GM12872 (cell line): Measurements from ENCODE around the gene SPRED3.

Experiments
- TF ChIP-seq, protein P1 (sequence below): IDR thresholded peaks from 3 replicates; pipeline ENCODE4 v1.5.1; 2011; ENCODE audit warnings: low read depth, mild to moderate bottlenecking, low read length, moderate library complexity; ENCODE audit not compliant: insufficient read depth

The SPRED3 gene, protein sequence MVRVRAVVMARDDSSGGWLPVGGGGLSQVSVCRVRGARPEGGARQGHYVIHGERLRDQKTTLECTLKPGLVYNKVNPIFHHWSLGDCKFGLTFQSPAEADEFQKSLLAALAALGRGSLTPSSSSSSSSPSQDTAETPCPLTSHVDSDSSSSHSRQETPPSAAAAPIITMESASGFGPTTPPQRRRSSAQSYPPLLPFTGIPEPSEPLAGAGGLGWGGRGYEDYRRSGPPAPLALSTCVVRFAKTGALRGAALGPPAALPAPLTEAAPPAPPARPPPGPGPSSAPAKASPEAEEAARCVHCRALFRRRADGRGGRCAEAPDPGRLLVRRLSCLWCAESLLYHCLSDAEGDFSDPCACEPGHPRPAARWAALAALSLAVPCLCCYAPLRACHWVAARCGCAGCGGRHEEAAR

GRCh38 chr19:38388349-38389100 lies at the start of gene SPRED3:
TSS of gene SPRED3 (plus strand) at chr19:38388697. CDS start at chr19:38390303, 1,606 bp downstream.
- TF ChIP-seq, protein P1, sequence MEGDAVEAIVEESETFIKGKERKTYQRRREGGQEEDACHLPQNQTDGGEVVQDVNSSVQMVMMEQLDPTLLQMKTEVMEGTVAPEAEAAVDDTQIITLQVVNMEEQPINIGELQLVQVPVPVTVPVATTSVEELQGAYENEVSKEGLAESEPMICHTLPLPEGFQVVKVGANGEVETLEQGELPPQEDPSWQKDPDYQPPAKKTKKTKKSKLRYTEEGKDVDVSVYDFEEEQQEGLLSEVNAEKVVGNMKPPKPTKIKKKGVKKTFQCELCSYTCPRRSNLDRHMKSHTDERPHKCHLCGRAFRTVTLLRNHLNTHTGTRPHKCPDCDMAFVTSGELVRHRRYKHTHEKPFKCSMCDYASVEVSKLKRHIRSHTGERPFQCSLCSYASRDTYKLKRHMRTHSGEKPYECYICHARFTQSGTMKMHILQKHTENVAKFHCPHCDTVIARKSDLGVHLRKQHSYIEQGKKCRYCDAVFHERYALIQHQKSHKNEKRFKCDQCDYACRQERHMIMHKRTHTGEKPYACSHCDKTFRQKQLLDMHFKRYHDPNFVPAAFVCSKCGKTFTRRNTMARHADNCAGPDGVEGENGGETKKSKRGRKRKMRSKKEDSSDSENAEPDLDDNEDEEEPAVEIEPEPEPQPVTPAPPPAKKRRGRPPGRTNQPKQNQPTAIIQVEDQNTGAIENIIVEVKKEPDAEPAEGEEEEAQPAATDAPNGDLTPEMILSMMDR, result no peak

DNA sequence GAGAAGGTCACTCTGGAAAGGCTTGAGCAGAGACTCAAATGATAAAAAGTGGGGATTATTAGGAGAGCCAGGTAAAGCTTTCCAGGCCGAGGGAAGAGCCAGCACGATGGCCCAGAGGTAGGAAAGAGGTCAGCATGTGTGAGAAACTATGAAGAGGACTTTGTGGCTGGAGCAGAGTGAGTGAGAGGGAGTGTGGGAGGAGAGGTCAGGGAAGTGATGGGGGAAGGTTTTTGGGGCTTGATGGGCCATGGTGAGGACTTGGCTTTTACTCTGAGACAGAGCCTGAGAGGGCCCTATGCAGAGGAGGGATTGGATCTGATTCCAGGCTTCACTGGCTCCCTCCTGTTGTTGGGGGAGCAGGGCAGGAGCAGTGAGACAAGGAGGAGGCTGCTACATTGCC lies 47.6 kb upstream of the SPRED3 start:
- TF ChIP-seq, protein P1, result no peak

- TF ChIP-seq, protein P1, result no peak
Measured at GRCh38 chr19:38346837-38347236, 41.7 kb upstream of the SPRED3 start.

GRCh38 chr19:38350883-38351282 lies 37.6 kb upstream of the SPRED3 start:
- TF ChIP-seq, protein P1, result no peak

DNA sequence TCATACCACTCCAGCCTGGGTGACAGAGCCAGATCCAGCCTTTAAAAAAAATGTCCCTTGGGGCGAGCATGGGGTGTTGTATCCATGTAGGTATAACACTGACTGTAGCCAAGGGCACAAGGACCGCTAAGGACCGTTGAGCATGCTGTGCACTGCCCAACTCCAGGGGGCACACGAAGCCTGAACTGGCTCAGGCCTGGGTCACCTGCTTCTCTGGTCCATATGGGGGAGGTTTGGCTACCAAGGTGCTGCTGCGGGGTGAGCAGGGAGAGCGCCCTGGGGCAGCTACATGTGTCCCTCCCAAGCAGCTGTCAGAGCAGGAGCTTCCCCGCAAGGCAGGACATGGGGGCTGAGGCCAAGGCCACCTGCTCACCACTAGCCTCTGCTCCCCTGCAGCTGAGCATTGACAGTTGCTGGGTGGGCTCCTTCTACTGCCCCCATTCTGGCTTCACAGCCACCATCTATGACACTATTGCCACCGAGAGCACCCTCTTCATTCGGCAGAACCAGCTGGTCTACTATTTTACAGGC lies 36.6 kb upstream of the SPRED3 start:
- TF ChIP-seq, protein P1, result no peak

DNA sequence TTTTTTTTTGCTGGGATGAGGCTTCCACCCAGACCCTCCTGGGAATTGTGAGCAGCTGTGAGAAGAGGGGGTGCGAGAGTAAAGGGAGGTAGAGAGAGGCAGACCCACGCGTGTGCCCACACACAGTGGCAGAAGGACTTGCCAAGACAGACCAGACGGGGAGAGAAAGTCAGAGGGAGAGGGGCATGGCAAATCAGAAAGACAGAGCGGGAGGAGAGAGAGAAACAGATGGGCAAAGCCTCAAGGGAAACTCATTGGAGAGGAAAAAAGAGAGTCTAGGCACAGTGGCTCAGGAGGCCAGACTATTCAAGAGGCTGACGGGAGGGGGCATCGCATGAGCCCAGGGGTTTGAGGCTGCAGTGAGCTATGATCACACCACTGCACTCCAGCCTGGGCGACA lies 35.9 kb upstream of the SPRED3 start:
- TF ChIP-seq, protein P1, result no peak
